HG02623 (cell line): ENCODE data around the gene TOR4A.

Experiments used
- ATAC-seq: cut with Tn5 transposase; IDR thresholded peaks from one replicate; pipeline ENCODE4 v1.9.1; 2021; ENCODE audit warnings: moderate library complexity; ENCODE audit not compliant: unreplicated experiment

The TOR4A gene

GRCh38 chr9:137304383-137305059, 27.0 kb downstream of the TOR4A start:
- ATAC-seq: no peak

- ATAC-seq: no peak
Observed at GRCh38 chr9:137305060-137305797, 27.7 kb downstream of the TOR4A start.

- ATAC-seq: no peak
Observed at GRCh38 chr9:137305798-137306065, 28.2 kb downstream of the TOR4A start.

GRCh38 chr9:137306066-137306849, 28.7 kb downstream of the TOR4A start:
- no peak for ATAC-seq

- ATAC-seq: no peak
Observed at GRCh38 chr9:137306850-137307254, 29.3 kb downstream of the TOR4A start.

- ATAC-seq: no peak
Observed at GRCh38 chr9:137307255-137308056, 29.9 kb downstream of the TOR4A start.

GRCh38 chr9:137308057-137308619, 30.6 kb downstream of the TOR4A start:
- no peak for ATAC-seq

GRCh38 chr9:137309368-137310188, 32.1 kb downstream of the TOR4A start:
- no peak for ATAC-seq

GRCh38 chr9:137310189-137311052, 32.9 kb downstream of the TOR4A start:
- no peak for ATAC-seq

GRCh38 chr9:137311171-137311985, 33.9 kb downstream of the TOR4A start:
- no peak for ATAC-seq

- ATAC-seq: no peak
Observed at GRCh38 chr9:137311986-137312851, 34.7 kb downstream of the TOR4A start.

GRCh38 chr9:137312852-137313325, 35.4 kb downstream of the TOR4A start:
- ATAC-seq: no peak

- ATAC-seq: no peak
Observed at GRCh38 chr9:137313326-137313936, 35.9 kb downstream of the TOR4A start.

- ATAC-seq: no peak
Observed at GRCh38 chr9:137313956-137314560, 36.5 kb downstream of the TOR4A start.

- no peak for ATAC-seq
Observed at GRCh38 chr9:137314561-137315560, 37.3 kb downstream of the TOR4A start.
